Peyer's patch (tissue), 4 donors: ENCODE measurements around the gene BEND5. TPM values are rescaled to one million over a fixed set of nuclear protein-coding genes. Genes with fewer than 3 reads are reported as not detected.

Experiments used
- DNase-seq, 3 donors: peaks; one replicate each; pipeline ENCODE4 v3.0.0-alpha.2; 2017 to 2019
- H3K27ac ChIP-seq, 4 donors: fragments of 200-600 bp; sonication (generic); one replicate each; pipeline ENCODE4 v1.5.1; 2016 to 2019
- H3K27me3 ChIP-seq, 2 donors: fragments of 200-600 bp; sonication (generic); one replicate each; pipeline ENCODE4 v1.5.1; 2019
- H3K36me3 ChIP-seq, 3 donors: fragments of 200-600 bp; sonication (generic); one replicate each; pipeline ENCODE4 v1.5.1; 2016 to 2019
- H3K4me1 ChIP-seq, 4 donors: fragments of 200-600 bp; sonication (generic); one replicate each; pipeline ENCODE4 v1.5.1; 2016 to 2019
- H3K4me3 ChIP-seq, 4 donors: fragments of 200-600 bp; sonication (generic); 1 replicate in 3 of 4; 2 replicates in 1 of 4; pipeline ENCODE4 v1.5.1; 2016 to 2019; ENCODE audit warnings: mild to moderate bottlenecking in 1 of 4
- H3K9me3 ChIP-seq, 4 donors: fragments of 200-600 bp; sonication (generic); one replicate each; pipeline ENCODE4 v1.5.1; 2016 to 2019; ENCODE audit warnings: mild to moderate bottlenecking in 1 of 4
- CTCF ChIP-seq, 6 experiments: fragments of 450-650 bp in 4 of 6; fragments of 200-600 bp in 2 of 6; sonication (generic) in 1 of 6; IDR thresholded peaks; one replicate each; pipeline ENCODE4 v1.5.1; 2017 to 2019; ENCODE audit warnings: antibody characterized with exemption in 6 of 6, mild to moderate bottlenecking in 3 of 6, moderate library complexity in 1 of 6
- POLR2A ChIP-seq, 2 donors: fragments of 450-650 bp; IDR thresholded peaks; one replicate each; pipeline ENCODE4 v1.5.1; 2017; ENCODE audit warnings: antibody characterized with exemption in 2 of 2, mild to moderate bottlenecking in 2 of 2, moderate library complexity in 2 of 2
- total RNA-seq, 4 donors: library from RNA; depleted of rRNA; stranded (reverse); fragments of >200 nt; gene quantifications; one replicate each; pipeline ENCODE4 v1.1.0, GENCODE V29; 2016

The BEND5 gene
- total RNA-seq, 4 donors from 2014 or later, result 0.95 to 18.2 (median 1.6) TPM; not detected in 1

GRCh38 chr1:48792961-48793360 lies 16.3 kb upstream of the BEND5 start:
- Histone ChIP-seq H3K4me1 (peaks cover 0 to 3% (median 2%) of the 10 kb centered on the region in 4 donors), H3K27ac (no peak overlapping the region), H3K9me3 (no peaks in the 10 kb centered on the region)

GRCh38 chr1:48790397-48790796 lies 13.7 kb upstream of the BEND5 start:
- H3K4me1 ChIP-seq, result peaks cover 0 to 3% (median 0%) of the 10 kb centered on the region in 4 donors
- no peak for DNase-seq
- TF ChIP-seq POLR2A (IDR thresholded peaks at IDR 0.05), result no peak

More at GRCh38 chr1:48792961-48793360, 16.3 kb upstream of the BEND5 start:
- no peak for DNase-seq
- no peaks in the 10 kb centered on the region for H3K36me3 ChIP-seq
- TF ChIP-seq CTCF (IDR thresholded peaks at IDR 0.05), result no peak
- TF ChIP-seq POLR2A (IDR thresholded peaks at IDR 0.05), result no peak
- no peak overlapping the region for H3K4me3 ChIP-seq
- no peaks in the 10 kb centered on the region for H3K27me3 ChIP-seq

GRCh38 chr1:48789903-48790302 lies 13.2 kb upstream of the BEND5 start:
- Histone ChIP-seq H3K4me3 (no peak overlapping the region), H3K27ac (peak overlapping the region in 1 of 4 donors; percentile 59), H3K27me3 (no peaks in the 10 kb centered on the region), H3K9me3 (no peaks in the 10 kb centered on the region), H3K4me1 (peaks cover 0 to 3% (median 0%) of the 10 kb centered on the region in 4 donors), H3K36me3 (no peaks in the 10 kb centered on the region)
- no peak for DNase-seq
- TF ChIP-seq POLR2A (IDR thresholded peaks at IDR 0.05), result no peak
- no peak for TF ChIP-seq CTCF (IDR thresholded peaks at IDR 0.05)

More at GRCh38 chr1:48790397-48790796, 13.7 kb upstream of the BEND5 start:
- H3K27me3 ChIP-seq, result no peaks in the 10 kb centered on the region
- H3K36me3 ChIP-seq, result no peaks in the 10 kb centered on the region
- no peaks in the 10 kb centered on the region for H3K9me3 ChIP-seq
- no peak overlapping the region for H3K4me3 ChIP-seq
- peak overlapping the region in 1 of 4 donors; percentile 59 for H3K27ac ChIP-seq

GRCh38 chr1:48785869-48786268 lies 9.2 kb upstream of the BEND5 start:
- no peak for DNase-seq
- no peak overlapping the region for H3K27ac ChIP-seq
- no peaks in the 10 kb centered on the region for H3K36me3 ChIP-seq
- no peak for TF ChIP-seq CTCF (IDR thresholded peaks at IDR 0.05)
- TF ChIP-seq POLR2A (IDR thresholded peaks at IDR 0.05), result no peak
- H3K4me3 ChIP-seq, result no peak overlapping the region
- no peaks in the 10 kb centered on the region for H3K9me3 ChIP-seq
- no peaks in the 10 kb centered on the region for H3K4me1 ChIP-seq
- H3K27me3 ChIP-seq, result no peaks in the 10 kb centered on the region

- no peaks in the 10 kb centered on the region for H3K36me3 ChIP-seq
- no peak overlapping the region for H3K27ac ChIP-seq
- no peaks in the 10 kb centered on the region for H3K27me3 ChIP-seq
- DNase-seq, result no peak
- TF ChIP-seq CTCF (IDR thresholded peaks at IDR 0.05), result no peak
- no peak for TF ChIP-seq POLR2A (IDR thresholded peaks at IDR 0.05)
- no peaks in the 10 kb centered on the region for H3K4me1 ChIP-seq
- H3K9me3 ChIP-seq, result no peaks in the 10 kb centered on the region
- no peak overlapping the region for H3K4me3 ChIP-seq
Observed at GRCh38 chr1:48784301-48784700, 7.6 kb upstream of the BEND5 start.

GRCh38 chr1:48777219-48777895 lies 666 bp upstream of the BEND5 start:
- no peak for DNase-seq
- no peaks in the 10 kb centered on the region for H3K27me3 ChIP-seq
- H3K4me1 ChIP-seq, result peaks cover 0 to 12% (median 0%) of the 10 kb centered on the region in 4 donors
- no peaks in the 10 kb centered on the region for H3K36me3 ChIP-seq
- peak overlapping the region; percentile 64 to 84 (median 79) for H3K4me3 ChIP-seq
- no peaks in the 10 kb centered on the region for H3K9me3 ChIP-seq
- peak overlapping the region in 1 of 4 donors; percentile 91 for H3K27ac ChIP-seq
- TF ChIP-seq POLR2A (IDR thresholded peaks at IDR 0.05), result no peak
